Myometrial cell (primary cell): Measurements from ENCODE around the gene EXOC3L1. TPM values are rescaled to one million over a fixed set of nuclear protein-coding genes. Genes with fewer than 3 reads are reported as not detected.

Source experiments
- total RNA-seq: library from RNA; depleted of rRNA; stranded (reverse); fragments of >200 nt; gene quantifications from 2 replicates; pipeline ENCODE4 v1.2.3, GENCODE V29; 2015

The EXOC3L1 gene, protein sequence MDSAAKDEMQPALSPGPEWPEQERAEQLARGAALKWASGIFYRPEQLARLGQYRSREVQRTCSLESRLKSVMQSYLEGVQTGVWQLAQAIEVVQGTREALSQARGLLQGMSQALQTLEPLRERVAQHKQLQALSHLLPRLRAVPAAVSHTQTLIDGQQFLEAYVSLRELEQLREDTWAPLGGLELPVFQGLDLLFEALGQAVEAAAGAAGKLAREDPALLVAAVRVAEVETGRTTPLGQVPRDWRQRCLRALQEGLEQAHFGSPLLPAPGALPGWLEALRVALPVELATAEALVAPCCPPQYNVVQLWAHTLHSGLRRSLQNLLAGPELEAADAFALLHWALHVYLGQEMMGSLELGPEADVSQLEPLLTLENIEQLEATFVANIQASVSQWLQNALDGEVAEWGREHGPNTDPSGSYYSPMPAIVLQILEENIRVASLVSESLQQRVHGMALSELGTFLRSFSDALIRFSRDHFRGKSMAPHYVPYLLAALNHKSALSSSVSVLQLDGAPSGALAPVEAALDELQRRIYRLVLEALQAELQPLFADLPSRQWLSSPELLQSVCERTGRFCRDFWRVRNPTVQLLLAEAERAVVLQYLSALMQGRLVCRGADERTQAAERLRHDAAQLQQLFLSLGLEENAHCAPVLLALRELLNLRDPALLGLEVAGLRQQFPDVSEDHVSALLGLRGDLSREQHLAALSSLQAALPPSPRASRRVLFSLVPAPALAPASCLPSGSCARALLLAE
- not detected in 2 replicates for total RNA-seq

GRCh38 chr16:67190041-67190440 lies at the start of gene EXOC3L1:
EXOC3L1 (minus strand) TSS chr16:67190136; CDS start chr16:67189676, 460 bp downstream.

GRCh38 chr16:67226804-67227566 lies 37.0 kb upstream of the EXOC3L1 start, which contains the start of gene TMEM208:
TMEM208 (plus strand) TSS chr16:67227130; CDS start chr16:67227219, 89 bp downstream.

GRCh38 chr16:67199011-67199807 lies 9.3 kb upstream of the EXOC3L1 start, which contains the start of gene ELMO3:
ELMO3 (plus strand) TSS chr16:67199131; CDS start chr16:67199327, 196 bp downstream.

DNA sequence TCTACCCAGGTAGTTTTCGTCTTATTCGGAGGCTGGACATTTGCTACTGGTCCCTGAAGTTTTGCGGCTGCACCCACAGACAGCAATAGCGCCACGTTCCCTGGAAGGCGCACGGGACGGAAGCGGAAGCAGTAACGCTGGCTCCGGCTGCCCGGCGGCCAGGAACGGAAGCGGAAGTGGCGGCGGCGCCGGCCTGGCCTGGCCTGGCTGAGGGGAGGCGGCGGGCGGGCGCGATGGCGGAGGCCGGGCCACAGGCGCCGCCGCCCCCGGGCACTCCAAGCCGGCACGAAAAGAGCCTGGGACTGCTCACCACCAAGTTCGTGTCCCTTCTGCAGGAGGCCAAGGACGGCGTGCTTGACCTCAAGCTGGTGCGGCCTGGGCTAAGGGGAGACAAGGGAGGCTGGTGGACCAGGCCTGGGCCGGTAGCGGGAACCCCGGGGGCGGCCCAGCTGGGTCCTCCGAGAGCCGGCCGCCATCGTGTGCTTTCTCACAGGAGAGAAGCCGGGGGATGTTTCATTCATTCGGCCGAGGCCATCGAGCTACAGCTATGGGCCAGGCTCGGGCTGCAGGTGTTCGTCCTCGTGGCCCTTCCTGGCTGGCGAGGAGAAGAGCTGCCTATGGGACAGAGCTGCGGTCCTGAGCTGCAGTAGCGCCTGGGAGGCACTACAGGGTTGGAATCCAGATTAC lies 2.2 kb upstream of the EXOC3L1 start, which contains the start of gene E2F4:
E2F4 (plus strand) TSS at position 161 of the 687 bp plus-strand sequence; CDS start at position 234, 73 bp downstream.

GRCh38 chr16:67183627-67184452 lies 6.1 kb downstream of the EXOC3L1 start, which contains the start of gene MATCAP1:
MATCAP1 (minus strand) TSS chr16:67183963; CDS start chr16:67180610, 3,353 bp downstream.

GRCh38 chr16:67170168-67170948 lies 19.6 kb downstream of the EXOC3L1 start, which contains the start of gene NOL3:
NOL3 (plus strand) TSS chr16:67170538.

GRCh38 chr16:67164599-67165061 lies 25.3 kb downstream of the EXOC3L1 start, which contains the start of gene HSF4:
HSF4 (plus strand) TSS chr16:67164745; CDS start chr16:67164812, 67 bp downstream.

GRCh38 chr16:67150833-67151396 lies 39.0 kb downstream of the EXOC3L1 start, which contains the start of gene B3GNT9:
B3GNT9 (minus strand) TSS chr16:67150998; CDS start chr16:67150485, 513 bp downstream.

Other genes starting within 250 kb of the EXOC3L1 start
- gene CES3, start 228.9 kb downstream of the EXOC3L1 start, total RNA-seq, result not detected in 2 replicates
- 2.5 and 3.2 TPM in 2 replicates for gene CES4A, start 201.5 kb downstream of the EXOC3L1 start, total RNA-seq
- gene CBFB, start 161.0 kb downstream of the EXOC3L1 start, total RNA-seq, result 37.2 and 62.0 TPM in 2 replicates
- gene PHAF1, start 80.2 kb downstream of the EXOC3L1 start, total RNA-seq, result 13.5 and 13.8 TPM in 2 replicates
- 37.2 and 42.5 TPM in 2 replicates for gene B3GNT9, start 39.1 kb downstream of the EXOC3L1 start, total RNA-seq
- 32.9 and 33.7 TPM in 2 replicates for gene TRADD, start 30.2 kb downstream of the EXOC3L1 start, total RNA-seq
- gene FBXL8, start 30.2 kb downstream of the EXOC3L1 start, total RNA-seq, result 17.0 and 17.4 TPM in 2 replicates
- gene HSF4, start 25.4 kb downstream of the EXOC3L1 start, total RNA-seq, result 0.86 and 3.4 TPM in 2 replicates
- 16.7 and 22.9 TPM in 2 replicates for gene NOL3, start 19.6 kb downstream of the EXOC3L1 start, total RNA-seq
- 4.3 and 15.6 TPM in 2 replicates for gene MATCAP1, start 6.2 kb downstream of the EXOC3L1 start, total RNA-seq
- 89.7 and 95.9 TPM in 2 replicates for gene E2F4, start 2.0 kb upstream of the EXOC3L1 start, total RNA-seq
- gene ELMO3, start 9.0 kb upstream of the EXOC3L1 start, total RNA-seq, result 0.58 and 1.6 TPM in 2 replicates
- gene TMEM208, start 37.0 kb upstream of the EXOC3L1 start, total RNA-seq, result 51.3 and 82.9 TPM in 2 replicates
- gene FHOD1, start 57.3 kb upstream of the EXOC3L1 start, total RNA-seq, result 24.6 and 36.6 TPM in 2 replicates
- gene SLC9A5, start 58.8 kb upstream of the EXOC3L1 start, total RNA-seq, result 1.4 and 3.2 TPM in 2 replicates
- 17.3 and 27.3 TPM in 2 replicates for gene PLEKHG4, start 89.4 kb upstream of the EXOC3L1 start, total RNA-seq
- gene KCTD19, start 136.6 kb upstream of the EXOC3L1 start, total RNA-seq, result under 0.01 TPM in 1 of 2 replicates, not detected in the other
- 0.71 TPM in 1 of 2 replicates, not detected in the other for gene LRRC36, start 136.7 kb upstream of the EXOC3L1 start, total RNA-seq
- gene TPPP3, start 203.4 kb upstream of the EXOC3L1 start, total RNA-seq, result 0.29 and 3.2 TPM in 2 replicates
- gene ZDHHC1, start 226.3 kb upstream of the EXOC3L1 start, total RNA-seq, result 7.4 and 8.9 TPM in 2 replicates
- not detected in 2 replicates for gene HSD11B2, start 241.0 kb upstream of the EXOC3L1 start, total RNA-seq